GM18868 (cell line): ENCODE data around the gene KRT3.

Experiments
- ATAC-seq: cut with Tn5 transposase; IDR thresholded peaks from one replicate; pipeline ENCODE4 v1.9.1; 2021; ENCODE audit warnings: mild to moderate bottlenecking, moderate library complexity; ENCODE audit not compliant: unreplicated experiment

Gene KRT3

GRCh38 chr12:52827499-52828090 lies 31.7 kb upstream of the KRT3 start:
- no peak for ATAC-seq

- ATAC-seq = no peak
These were observed 30.9 kb upstream of the KRT3 start for GRCh38 chr12:52826611-52827498.

GRCh38 chr12:52825961-52826360 lies 30.0 kb upstream of the KRT3 start:
- no peak for ATAC-seq

DNA sequence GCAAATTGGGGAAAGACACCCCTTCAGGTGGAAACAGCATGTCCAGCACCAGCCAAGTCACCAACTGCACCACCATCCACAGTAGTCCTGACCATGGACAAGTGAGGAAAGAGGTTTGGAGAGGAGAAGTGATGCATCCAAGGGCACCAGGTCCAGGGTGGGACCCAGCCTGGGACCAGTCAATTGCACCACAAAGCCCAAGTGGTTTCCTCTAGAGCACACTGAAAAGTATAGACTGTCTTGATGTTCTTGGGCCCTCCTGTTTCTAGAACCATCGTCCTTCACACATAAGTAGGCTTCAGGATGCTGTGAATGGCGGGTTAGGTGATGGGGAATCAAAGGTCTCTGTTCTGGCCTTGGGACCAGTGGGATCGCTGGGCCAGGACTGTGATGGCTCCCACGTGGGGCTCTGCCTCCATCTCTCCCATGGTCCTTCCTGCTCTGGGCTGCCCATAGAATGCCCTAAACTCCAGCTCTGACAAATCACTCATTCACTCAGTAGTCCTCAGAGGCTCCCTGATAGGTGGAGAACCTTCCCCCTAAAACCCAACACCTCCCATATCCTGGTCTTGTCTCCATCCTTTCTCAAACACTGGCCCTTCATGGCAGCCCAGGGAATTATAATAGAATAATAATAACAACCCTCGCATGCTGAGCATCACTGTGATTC lies 29.0 kb upstream of the KRT3 start:
- no peak for ATAC-seq

DNA sequence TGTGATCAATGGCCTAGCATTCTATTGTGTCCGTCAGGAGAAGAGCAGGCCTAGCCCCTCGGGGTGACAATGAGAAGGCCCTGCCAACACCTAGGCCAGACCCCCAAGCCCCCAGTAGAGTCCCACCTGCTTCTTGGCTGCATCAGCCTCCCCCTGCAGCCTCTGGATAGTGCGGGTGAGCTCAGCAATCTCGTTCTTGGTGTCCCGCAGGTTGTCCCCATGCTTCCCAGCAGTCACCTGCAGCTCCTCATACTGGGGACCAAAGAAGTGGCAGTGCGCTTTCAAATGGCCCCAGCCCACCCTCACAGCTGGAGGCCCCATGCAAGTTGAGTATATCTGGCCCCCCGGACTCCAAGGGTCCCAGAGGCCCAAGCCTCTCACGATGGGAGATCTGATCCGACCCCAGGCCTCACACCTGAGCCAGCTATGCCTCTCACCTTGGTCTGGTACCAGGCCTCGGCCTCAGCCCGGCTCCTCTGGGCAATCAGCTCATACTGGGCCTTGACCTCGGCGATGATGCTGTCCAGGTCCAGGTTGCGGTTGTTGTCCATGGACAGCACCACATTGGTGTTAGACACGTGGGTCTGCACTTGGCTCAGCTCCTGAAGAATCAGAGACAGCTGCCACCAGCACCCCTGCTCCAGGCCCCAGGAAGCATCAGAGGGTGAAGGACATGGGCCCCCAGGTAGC lies 28.0 kb upstream of the KRT3 start:
- ATAC-seq = no peak

- ATAC-seq = no peak
These were observed 27.0 kb upstream of the KRT3 start for GRCh38 chr12:52822771-52823510.

- no peak for ATAC-seq
These were observed 26.1 kb upstream of the KRT3 start for GRCh38 chr12:52821826-52822660.

DNA sequence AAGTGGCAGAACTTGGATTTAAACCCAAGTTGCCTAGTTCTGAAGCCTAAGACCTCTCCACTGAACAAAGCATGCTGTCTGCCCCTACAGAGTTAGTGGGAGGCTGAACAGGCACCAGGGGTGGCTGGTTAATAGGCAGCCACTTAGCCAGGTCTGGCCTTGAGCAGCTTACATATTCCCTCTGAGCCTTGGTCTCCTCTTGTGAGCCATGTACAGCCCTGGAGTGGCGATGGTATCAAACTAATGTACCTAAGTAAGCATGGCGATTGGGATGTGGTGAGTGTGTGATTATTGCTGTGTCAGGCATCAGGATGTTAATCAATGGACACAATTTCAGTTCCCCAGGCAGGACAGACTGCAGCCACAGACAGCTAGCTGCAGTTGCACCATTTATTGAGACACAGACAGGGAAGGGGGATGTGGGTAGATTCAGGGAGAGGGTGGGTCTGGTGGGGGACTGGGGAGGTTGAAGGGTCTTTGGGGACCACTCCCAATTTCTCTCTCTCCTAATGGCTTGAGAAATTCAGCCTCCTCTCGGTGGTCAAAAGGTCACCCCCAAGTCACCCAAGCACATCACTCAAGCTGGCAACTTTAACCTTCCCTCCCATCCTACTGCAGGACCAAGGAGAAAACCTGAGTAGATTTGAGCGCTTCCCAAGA lies 25.3 kb upstream of the KRT3 start:
- ATAC-seq = no peak

- no peak for ATAC-seq
These were observed 24.6 kb upstream of the KRT3 start for GRCh38 chr12:52820521-52820920.

DNA sequence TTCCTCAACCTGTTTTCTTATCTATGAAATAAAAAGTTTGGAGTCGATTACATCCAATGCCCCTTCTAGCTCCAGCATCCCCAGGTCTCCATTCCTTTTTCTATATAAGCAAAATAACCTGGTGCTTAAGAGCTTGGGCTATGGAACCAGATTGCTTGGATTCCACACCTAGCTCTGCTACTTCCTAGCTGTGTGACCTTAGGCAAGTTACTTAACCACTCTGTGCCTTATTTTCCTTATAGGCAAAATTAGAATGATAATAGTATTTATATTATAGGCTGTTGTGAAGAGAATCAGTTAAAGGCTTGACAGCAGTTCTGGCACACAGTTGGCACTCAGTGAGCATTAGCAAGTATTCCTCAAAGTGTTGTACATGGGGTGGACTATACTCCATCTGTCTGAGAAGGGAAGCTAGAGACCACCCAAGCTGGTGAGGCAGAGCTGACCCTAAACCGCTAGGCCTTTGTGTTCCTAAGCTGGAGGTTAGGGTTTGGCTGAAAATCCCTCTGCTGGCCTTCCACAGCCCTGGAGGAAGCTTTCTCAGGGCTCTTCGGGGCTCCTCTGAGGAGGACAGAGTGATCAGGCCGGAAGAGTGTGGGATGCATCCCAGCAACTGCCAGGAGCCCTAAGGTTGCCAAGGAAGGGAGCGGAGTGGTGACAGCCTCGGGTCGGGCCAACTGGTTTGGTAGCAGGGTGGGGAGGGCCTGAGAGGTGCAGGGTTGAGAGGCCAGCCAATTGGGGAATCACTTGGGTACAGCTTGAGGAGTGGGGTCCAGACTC lies 24.0 kb upstream of the KRT3 start:
- no peak for ATAC-seq

DNA sequence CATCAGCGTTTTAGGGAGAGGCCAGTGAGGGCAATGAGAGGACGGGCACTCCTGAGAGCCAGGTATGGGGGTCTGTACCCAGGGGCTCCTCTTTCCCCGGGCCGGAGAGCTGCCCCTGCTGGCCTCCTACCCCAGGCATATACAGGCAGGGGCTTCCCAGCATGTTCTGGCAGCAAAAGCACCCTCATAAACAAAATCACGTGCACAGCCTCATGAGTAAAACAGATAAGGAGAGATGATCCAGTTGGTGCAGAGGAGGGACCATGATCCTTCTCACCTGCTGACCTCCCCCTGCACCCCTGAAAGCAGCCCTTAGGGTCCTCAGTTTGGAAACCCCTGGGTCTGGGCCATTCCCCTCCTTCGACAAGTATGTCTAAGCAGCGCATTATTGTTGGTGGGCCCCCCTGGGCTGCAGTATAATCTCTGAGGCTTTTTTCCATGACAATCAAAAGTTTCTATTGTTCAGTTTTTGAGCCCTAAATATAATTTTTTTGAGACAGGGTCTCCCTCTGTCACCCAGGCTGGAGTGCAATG lies 23.0 kb upstream of the KRT3 start:
- no peak for ATAC-seq

- ATAC-seq = no peak
These were observed 22.5 kb upstream of the KRT3 start for GRCh38 chr12:52818388-52818787.

GRCh38 chr12:52817699-52818238 lies 21.9 kb upstream of the KRT3 start:
- no peak for ATAC-seq

DNA sequence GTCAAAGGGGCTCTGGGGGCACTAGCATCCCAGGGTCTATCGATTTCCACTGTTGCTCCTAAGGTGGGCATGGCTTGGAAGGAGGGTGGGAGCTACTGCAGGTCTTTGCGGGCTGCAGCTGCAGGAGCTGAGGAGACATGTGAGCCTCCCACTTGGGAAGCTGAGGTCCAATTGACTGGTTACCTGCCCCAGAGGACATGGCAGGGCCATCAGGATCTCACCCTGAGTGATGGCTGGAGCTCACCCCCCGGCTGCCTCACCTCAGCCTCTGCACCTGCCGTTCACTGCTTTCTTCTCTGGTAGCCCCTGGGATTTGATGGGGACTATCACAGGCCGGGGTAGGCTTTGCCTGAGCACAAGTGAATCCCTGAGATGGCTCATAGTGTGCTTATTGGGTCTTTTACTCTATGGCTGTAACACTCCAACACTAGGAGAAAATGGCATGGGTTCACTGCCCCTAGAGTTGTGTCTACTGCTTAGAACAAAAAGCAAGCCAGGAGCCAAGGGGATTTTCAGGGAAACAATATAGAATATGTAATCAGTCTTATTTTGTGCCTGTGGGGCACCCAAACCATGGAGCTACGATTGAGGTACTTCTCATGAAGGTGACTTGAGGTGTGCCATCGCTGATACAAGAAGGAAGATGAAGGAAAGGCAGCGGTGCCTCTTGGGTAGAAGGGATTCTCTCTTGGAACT lies 21.2 kb upstream of the KRT3 start:
- ATAC-seq = no peak

DNA sequence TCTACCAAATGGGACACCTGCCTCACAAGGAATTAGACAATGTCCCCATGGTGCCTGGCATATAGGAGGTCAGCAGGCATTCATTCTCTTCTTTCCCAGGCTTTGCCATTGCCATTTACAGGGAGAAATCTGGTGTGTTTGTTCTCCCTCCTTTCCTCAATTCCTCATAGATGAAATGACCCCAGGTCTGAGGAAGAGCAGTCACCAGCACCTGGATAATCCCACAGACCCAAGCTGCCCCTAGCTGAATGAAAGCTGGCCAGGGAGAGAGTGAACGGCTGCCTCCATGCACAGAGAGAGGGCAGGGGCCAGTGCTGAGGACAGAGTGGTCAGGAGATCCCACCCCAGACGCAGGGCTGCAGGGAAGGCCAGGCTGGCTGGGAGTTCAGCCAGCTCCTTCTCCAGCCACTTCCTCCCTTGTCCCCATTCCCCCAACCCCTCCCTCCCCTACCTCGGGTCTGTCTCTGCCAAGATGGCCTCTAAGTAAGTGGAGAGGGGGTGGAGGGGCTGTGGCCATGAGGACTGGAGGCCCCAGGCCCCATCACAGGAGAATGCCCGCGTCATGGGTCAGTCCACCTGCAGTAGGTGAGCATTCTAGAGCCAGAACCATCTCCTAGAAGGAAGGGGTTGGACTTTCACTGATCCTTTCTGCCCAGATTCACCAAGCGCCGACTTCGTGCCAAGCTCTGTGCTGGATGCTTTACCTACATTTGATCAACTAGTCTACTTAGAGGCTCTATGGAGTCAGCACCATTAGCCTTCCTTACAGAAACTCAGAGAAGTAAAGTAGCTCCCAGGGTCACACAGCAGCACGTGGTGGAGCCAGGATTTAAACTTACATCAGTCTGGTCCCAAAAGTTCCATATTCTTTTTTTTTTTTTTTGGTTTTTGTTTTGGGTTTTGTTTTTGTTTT lies 20.0 kb upstream of the KRT3 start:
- ATAC-seq = no peak

DNA sequence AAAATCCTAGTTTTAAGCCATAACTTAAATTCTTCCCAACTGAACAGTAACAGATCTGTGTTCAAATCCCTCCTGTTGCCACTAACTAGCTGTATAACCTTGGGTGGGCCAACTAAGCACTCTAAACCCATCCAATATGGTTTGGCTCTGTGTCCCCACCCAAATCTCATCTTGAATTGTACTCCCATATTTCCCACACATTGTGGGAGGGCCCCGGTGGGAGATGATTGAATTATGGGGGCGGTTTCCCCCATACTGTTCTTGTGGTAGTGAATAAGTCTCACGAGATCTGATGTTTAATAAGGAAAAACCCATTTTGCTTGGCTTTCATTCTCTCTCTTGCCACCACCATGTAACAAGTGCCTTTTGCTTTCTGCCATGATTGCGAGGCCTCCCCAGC lies 19.2 kb upstream of the KRT3 start:
- no peak for ATAC-seq
